GM21360 (cell line): ENCODE data around the gene OCA2.
"Not testable (repeated sequence)": the region's sequence is repeated elsewhere in the genome, so short reads cannot be mapped to it uniquely, and the experiment has no call there.

Source experiments
- ATAC-seq: cut with Tn5 transposase; IDR thresholded peaks from one replicate; pipeline ENCODE4 v1.9.1; 2021; ENCODE audit warnings: mild to moderate bottlenecking, moderate library complexity; ENCODE audit not compliant: unreplicated experiment

The OCA2 gene

GRCh38 chr15:27853624-27854455 is 245.3 kb downstream of the OCA2 start:
- ATAC-seq: no peak

GRCh38 chr15:27851858-27852210 is 247.3 kb downstream of the OCA2 start:
- no peak for ATAC-seq

DNA sequence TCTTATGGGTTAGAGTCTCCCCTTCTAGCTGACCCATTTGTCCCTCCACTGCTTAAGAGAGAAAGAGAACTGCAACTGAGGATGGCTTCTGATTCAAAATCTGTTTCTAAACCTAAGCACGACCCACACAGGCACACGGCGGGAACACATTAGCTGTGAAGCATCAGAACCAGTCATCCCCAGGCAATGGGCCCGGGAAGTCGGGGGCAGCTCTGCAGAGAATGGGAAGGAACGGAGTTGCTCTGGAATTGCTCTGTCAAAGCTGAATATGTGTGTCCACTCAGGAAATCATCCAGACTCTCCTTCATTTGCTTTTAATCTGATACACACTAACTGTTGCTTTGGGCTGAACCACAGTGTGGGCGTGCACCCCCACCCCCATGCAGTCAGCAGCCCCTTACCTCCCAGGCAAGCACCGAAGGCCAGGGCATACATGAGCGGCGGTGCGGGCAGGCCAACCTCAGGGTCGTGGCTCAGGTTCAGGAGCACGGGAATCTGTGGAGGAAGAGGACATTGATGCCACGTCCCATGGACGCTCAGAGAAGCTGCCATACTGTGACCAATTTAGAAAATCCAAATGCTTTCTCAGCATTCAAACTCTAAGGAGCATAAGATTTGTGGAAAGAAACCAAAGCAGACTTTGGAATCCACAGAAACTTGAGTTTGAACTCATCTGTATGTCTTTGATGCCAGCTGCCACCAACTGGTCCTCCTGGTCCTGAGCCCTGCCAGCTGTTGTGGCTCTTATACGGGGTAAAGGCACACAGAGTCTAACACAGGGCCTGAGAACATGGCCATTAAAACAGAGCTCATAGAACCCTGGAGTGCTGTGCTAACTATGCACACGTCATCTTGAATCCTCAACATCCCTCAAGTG is 247.9 kb downstream of the OCA2 start:
- no peak for ATAC-seq

GRCh38 chr15:27850050-27850449 is 249.1 kb downstream of the OCA2 start:
- ATAC-seq: no peak

DNA sequence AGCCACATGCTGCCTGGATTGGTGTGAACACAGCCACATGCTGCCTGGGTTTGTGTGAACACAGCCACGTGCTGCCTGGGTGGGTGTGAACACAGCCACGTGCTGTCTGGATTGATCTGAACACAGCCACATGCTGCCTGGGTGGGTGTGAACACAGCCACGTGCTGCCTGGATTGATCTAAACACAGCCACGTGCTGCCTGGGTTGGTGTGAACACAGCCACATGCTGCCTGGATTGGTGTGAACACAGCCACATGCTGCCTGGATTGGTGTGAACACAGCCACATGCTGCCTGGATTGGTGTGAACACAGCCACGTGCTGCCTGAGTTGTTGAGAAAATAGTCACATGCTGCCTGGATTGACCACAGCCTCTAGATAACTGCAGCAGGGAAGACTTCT is 250.2 kb downstream of the OCA2 start:
- ATAC-seq: not testable (repeated sequence)

DNA sequence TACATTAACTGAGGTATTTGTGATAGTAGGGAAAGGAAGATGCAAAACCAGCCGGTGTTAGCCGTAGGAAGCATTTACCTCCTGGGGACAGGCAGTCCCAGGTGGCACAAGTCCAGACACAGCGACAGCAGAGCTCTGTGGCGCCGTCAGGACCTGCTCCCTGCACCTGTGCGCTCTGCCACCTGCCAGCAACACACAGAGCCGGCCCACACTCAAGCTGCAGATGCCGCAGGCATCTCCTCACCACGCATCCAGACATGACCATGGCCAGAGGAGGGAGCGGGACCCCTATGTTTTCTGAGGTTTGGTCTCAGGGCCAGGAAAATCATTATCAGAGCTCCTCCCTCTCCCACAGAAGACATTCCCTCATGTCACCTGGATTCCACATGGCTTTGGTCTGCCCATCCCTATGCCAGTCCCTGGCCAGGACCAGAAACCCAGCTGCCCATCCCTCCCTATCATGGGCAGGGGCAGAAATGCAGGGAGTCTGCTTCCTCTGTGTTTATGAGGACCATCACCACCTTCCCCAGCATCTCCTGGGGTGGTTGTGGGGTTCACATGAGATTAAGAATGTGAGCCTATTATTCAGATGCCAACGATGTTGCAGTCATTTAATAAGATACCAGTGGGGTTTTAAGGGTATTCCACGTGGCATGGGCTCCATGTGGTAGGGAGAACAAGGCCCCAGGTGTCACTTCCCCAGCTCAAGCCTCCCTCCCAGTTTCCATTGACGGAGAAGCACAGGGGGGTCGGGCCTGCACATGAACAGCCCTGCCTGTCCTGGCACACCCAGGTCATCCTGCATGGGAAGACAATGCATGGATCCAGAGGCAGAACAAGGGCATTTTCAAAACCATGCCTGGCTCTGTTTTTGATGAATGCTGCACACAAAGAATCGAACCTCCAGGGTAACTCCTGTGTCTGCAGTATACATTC is 251.1 kb downstream of the OCA2 start:
- ATAC-seq: no peak

DNA sequence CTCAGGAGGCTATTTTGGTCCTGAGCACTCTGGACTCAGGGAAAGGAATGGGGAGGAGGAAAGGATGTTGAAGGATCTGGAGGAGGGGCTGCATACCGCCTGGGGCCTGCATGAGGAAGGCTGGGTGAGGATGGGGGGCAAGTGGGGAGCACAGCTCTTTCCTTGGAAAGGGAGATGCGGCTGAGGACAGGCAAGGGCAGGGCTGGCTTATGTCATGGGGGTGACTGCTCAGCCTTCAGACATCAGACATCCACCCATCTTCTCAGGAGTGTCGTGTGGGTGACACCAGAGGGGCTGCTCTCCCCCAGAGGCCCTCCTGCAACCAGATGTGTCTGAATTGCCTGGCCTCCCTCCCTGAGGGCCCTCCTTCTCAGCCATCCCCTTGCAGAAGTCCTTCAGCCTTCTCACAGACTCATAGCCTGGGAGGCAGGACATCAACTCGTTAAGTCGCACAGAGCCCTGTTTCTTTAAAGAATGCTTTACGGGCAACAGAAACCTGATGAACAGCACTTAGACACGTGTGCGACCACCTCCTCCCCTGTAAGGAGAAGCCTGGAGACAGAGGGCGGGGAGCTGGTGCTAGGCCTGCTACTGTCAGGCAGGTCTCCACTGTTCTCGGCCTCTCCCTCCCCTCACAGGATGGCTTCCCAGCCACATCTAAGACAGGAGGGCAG is 252.3 kb downstream of the OCA2 start:
- no peak for ATAC-seq

- no peak for ATAC-seq
These were observed 253.4 kb downstream of the OCA2 start for GRCh38 chr15:27845535-27846369.

DNA sequence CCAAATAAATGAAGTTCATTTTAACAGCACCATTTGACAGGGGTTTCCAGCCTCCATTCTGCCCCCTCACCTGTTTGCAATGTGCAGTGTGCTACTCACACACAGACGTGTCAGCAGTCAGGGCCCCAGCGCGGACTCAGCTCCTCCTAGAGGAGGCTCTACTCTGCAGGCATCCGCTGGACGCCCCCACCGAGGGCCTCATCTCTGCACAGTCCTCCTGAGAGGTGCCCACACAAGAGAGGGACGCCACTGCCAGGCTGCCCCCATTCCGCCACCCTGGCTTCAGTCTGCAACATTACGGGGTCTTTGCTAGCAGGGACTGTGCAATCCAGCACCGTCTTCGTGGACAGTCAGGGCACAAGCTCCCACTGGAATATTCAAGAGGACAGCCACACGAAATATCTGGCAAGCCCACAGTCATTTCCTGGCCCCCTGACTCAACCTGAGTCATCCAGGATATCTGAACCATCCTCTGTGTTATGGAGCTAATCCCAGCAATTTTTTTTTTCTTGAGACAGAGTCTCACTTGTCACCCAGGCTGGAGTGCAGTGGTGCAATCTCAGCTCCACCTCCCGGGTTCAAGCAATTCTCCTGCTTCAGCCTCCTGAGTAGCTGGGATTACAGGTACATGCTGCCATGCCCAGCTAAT is 255.0 kb downstream of the OCA2 start:
- ATAC-seq: no peak

- no peak for ATAC-seq
These were observed 256.0 kb downstream of the OCA2 start for GRCh38 chr15:27843146-27843545.

GRCh38 chr15:27842526-27842925 is 256.6 kb downstream of the OCA2 start:
- no peak for ATAC-seq

DNA sequence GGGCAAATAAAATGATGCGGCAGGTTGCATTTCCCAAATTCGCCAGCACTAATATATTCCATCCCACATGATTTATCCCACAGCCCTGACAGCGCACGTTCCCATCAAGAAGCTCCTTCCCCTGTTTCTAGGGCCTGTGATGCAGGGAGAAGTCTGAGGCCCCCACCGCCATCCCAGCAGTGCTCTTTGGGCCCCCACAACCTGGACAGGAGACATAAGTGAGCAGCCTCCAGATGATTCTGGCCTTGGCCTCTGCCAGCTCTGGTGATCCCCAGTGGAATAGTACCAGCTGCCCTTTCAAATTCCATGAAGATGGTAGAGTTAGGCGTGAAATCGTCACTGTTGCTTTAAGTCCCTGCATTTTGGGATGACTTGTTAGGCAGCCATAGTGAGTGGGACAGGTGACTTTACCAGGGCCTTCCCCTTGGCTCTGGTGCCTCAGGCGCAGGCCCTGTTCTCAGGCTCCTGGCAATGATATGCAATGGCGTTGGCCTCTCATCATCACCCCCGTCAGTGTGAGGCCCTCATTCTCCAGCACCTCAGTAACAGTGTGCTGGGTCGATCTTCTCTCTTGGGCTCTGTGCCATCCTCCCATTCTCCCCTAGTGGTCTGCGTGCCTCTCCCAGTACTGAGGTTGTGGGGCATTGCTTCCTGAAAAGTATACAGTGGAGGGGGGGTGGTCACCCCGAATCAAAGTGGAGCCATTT is 263.7 kb downstream of the OCA2 start:
- ATAC-seq: no peak

- ATAC-seq: no peak
These were observed 264.4 kb downstream of the OCA2 start for GRCh38 chr15:27834684-27835083.

DNA sequence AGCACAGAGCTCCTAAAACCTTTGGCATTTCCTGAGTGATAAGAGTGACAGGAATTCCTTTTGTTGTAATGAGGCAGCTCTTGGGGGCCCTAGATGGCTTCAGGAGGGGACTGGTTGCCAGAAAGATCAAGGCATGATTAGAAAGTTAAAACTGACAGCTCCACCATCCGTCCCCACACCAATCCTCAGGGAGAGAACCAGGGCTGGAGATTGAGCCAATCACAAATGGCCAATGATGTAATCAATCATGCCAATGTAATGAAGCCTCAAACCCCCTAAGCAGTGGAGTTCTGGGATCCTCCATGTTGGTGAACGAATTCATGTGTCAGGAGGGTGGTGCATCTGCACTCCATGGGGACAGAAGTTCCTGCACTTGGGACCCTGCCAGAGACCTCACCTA is 265.1 kb downstream of the OCA2 start:
- no peak for ATAC-seq

- ATAC-seq: no peak
These were observed 265.9 kb downstream of the OCA2 start for GRCh38 chr15:27833178-27833577.

DNA sequence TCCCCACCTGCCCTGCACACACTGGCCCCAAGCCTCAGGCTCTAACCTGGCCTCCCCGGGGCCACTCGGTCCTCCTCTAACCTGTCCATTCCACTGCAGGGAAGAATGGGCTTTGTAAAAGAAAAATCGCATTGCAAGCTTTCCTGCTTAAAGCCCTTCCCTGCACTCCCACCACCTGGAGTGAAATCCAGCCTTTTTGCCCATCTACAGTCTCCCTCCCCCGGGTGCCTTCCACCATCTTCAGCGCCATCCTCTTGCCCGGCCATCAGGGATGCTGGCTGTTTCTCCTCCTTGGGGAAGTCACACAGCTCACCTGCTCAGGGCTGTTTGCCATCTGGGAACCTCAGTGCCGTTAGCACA is 266.9 kb downstream of the OCA2 start:
- no peak for ATAC-seq

DNA sequence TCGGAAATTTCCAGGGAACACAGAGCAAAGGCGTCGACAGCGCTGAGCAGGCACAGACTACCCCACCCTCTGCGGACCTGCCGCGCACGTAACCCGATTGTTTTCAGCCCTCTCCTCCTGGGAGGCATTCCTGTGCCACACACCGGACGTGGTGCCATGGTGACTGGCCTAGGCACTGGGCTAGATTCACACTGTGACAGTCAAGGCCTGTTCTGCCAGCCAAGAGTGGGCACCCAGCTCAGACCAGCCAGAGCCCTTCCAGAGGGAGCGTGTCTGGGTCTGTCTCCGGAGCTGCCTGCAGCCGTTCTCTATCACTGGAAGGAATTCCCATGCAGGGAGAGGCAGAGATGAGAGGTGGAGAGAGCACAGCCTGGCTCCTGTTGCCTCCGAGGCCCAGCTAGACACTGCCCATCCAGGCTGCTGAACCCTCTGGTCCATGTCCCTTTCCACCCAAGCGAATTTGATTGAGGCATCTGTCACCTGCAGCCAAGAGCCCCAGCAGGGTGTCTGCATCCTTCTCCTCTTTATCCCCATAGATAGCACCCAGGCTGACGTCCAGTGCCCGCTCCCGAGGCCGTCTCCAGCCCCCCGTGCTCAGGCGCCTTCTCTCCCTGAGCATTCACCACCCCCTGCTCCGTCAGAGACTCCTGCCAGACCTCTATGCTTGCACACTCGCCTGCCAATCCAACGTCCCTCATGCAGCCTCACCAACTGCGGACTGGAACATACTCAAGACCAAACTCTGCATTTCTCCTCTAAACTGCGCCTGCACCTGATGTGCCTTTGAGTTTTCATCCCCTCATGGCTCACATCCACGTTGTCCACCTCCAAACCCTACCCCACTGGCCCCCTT is 267.5 kb downstream of the OCA2 start:
- no peak for ATAC-seq

DNA sequence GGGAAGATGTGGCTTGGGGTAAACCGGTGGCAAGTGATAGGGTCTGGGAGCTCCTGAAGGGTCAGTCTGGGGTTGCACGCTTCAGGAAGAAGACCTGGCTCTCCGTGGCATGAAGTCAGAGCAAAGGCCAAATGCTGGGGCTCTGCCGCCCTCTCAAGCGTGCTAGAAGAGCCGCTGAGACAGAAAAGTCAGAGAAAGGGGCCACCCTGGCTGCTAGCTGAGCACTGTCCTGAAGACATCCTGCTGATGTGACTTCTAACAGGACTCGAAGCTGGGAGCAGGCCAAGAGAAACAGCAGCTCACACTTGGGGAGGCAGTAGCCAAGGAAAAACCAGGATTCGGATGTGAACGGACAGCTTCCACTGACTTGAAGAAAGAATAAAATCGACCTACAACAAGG is 270.4 kb downstream of the OCA2 start:
- no peak for ATAC-seq
